GM19328 (cell line): ENCODE measurements around the gene C5orf15.

ENCODE experiments used
- ATAC-seq: cut with Tn5 transposase; IDR thresholded peaks from one replicate; pipeline ENCODE4 v1.9.1; 2021; ENCODE audit warnings: mild to moderate bottlenecking, moderate library complexity; ENCODE audit not compliant: unreplicated experiment

C5orf15 gene

GRCh38 chr5:133968204-133968980 lies at the start of gene C5orf15:
Gene C5orf15, minus strand, starts transcription at chr5:133968625. Its CDS starts 41 bp downstream, at chr5:133968584.
- peak; percentile 96 for ATAC-seq

GRCh38 chr5:134008266-134008749 lies 39.9 kb upstream of the C5orf15 start:
- no peak for ATAC-seq

DNA sequence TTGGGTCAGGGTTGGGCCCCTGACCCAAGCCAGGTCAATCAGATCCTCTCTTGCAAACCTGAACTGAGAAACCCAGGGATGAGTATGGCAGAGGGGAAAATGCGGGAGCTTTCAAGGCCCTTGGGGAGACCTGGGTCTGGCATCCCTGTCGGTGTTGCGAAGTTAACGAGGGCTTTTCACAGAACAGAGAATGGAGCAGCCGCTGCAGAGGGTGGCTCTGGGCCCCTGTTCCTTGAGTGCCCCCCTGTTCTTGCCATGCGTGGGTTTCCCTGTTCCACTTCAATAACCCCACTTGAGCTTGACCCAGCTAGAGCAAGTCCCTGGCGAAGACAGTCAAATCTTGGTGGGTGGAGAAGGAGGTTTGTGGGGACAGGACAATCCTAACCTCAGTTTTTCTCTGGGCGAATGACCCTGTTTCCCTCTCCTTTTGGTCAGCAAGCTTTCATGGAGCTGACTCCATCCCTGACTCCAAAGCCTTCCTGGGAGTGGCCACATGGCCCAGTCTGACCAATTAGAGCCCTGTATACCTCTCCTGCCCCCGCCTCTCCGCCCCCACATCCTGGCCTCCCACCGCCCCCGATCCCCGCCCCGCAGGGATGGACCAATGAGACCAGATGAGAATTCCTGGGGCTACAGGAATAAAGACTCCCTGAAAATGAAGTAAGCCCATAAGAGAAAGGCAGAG lies 39.3 kb upstream of the C5orf15 start:
- ATAC-seq = no peak

- no peak for ATAC-seq
Observed at GRCh38 chr5:134006115-134006514, 37.7 kb upstream of the C5orf15 start.

GRCh38 chr5:134005417-134006061 lies 37.1 kb upstream of the C5orf15 start:
- ATAC-seq = no peak

- ATAC-seq = peak; percentile 77
Observed at GRCh38 chr5:134004626-134005416, 36.4 kb upstream of the C5orf15 start, which contains the start of gene VDAC1. Gene VDAC1, minus strand, starts transcription at chr5:134004975. Its CDS starts 11,963 bp downstream, at chr5:133993012.

DNA sequence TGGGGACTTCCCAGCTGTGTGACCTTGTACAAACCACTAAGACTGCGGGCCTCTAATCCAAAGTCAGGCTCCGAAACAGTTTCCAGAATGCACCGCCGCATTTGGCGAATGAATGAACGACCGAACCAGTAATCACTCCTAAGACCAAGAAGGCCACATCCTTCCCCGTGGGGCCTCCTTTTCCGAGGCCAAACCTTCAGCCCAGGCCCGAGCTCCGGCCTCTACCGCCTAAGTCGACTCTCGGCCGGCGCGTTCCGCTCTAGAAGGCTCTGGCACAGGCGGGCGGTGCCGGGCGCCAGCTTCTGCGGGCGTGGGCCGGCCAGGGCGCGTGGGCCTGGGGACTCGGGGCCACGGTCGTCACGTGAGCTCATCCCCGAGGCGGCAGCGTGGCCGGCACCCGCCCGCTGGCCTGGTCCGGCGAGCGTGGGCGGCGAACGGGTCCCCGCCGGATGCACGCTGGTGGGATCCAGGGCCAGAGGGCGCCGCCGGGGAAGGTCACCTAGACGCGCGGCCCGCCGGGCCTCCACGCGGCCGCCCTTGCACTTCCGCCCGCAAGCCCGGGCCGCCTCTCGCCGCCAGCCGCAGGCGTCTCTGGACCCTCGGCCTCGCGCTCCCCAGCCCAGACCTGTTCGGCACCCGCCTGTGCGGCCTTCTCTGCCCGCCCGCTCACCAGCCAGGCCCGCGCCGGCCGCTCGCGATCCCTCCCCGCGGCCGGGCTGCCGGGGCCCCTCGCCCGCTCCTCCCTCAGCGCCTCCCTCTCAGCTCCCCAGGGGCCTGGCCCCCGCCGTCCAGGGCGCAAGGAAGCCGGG lies 35.6 kb upstream of the C5orf15 start:
- ATAC-seq = peak; percentile 33

GRCh38 chr5:134003064-134003816 lies 34.8 kb upstream of the C5orf15 start:
- no peak for ATAC-seq

DNA sequence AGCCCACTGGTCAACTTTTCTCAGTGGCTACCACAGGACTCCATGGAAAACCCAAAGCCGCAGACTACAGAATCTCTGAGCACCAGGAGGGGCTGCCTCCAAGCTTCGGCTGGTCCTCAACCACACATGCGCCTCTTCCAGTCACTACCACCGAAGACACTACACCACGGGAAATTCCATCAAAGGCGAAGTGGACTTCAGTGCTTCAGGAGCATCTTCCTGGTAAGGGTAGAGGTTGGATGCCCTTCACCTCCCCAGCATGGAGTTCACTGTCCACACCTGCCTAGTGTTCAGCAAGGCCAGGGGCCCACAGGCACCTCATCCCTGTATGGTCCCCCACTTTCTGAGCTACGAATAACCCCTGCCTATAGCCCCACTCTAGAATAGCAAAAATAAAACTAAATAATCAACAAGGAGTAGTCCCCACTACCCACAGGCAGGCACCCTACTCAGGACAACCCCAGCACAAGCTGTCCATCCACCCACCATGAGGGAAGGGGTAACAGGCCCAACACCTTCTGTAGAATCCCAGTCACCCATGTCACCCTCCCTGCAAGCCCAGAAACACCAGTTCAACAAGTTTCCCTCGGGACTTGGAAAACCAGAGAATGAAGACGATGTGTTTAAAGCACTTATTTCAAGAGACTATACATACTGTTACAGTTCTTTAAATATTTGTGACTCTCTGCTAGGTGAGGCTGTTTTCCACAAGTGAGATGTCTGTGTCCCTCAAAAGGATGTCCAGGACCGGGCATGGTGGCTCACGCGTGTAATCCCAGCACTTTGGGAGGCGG lies 33.7 kb upstream of the C5orf15 start:
- no peak for ATAC-seq

GRCh38 chr5:134000696-134001453 lies 32.5 kb upstream of the C5orf15 start:
- ATAC-seq = no peak

DNA sequence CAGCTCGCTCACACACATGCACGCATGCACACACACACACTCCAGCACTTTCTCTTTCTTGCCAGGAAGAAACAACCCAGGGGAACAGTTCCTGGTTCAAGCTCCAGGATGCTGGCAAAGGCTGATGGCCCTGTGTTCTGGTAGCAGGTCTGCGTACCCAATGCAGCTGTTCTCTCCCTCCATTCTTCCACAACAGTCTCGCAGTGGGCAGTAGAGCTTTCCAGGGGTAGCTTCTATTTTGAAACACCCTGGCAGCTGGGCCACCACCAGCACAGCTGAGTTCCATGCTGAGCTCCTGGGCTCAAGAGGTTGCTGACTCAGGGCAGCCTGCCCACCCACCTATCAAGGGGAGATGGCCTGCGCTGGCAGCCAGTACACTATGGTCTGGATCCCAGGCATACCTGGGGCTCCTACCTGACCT lies 31.7 kb upstream of the C5orf15 start:
- no peak for ATAC-seq

- ATAC-seq = no peak
Observed at GRCh38 chr5:133998807-133999206, 30.4 kb upstream of the C5orf15 start.

- ATAC-seq = no peak
Observed at GRCh38 chr5:133998042-133998441, 29.6 kb upstream of the C5orf15 start.

DNA sequence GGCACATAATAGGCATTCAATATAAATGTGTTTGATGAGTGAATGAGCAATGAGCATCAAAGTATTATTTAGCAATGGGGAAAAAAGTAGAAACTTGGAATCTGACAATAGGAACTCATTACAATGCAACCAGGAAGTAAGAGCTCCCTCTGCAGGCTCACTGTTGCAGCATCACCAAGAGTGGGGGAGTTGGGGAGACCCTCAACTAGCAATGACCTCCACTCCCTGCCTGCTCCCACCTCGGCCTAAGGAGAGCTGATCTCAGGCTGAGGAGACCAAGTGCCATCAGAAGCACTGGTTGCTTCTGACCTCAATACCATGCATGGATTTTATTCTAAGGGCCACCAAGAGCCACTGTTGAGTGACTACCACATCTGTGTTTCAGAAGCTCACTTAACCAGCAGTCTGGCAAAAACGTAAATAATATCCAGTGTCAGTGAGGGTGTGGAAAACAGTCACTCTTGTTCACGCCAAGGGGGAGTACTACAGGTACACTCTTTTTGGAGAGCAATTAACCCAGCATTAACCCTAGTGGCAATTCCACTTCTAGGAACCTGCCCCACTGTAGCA lies 28.3 kb upstream of the C5orf15 start:
- no peak for ATAC-seq

GRCh38 chr5:133995883-133996563 lies 27.6 kb upstream of the C5orf15 start:
- no peak for ATAC-seq

- no peak for ATAC-seq
Observed at GRCh38 chr5:133995341-133995740, 26.9 kb upstream of the C5orf15 start.

DNA sequence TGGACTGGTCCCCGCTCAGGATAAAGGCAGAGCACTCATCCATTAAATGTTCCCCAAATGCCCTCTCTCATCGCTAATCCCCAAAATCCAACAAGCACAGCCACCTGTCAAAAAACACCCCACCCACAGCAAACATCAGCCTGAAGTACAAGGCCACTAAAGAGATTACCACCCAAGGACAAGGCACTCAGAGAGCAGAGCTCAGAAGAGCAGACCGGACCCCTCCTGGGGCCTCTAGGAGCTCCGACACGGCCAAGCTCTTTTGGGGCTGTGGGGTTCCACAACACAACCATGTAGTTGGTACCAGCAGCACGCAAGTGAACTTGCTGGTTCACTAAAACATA lies 26.5 kb upstream of the C5orf15 start:
- ATAC-seq = no peak
